Stimulated activated CD4-positive, alpha-beta T cell treated with anti-CD3 and anti-CD28 coated beads, Interleukin-1b, Interleukin-23, amount 100 ng/mL, for 4 hours (primary cell): ENCODE measurements around the gene RHOA.
A peak's percentile ranks its signal among the peaks of the same experiment; 100 is the strongest.
"Not testable (repeated sequence)": the region's sequence is repeated elsewhere in the genome, so short reads cannot be mapped to it uniquely, and the experiment has no call there.

ENCODE experiments used
- DNase-seq, 2 donors: peaks; one replicate each; pipeline ENCODE4 v3.0.0-alpha.2; 2020; ENCODE audit warnings: low read depth in 2 of 2

Gene RHOA

GRCh38 chr3:49411535-49411967 lies 225 bp downstream of the RHOA start:
- peak; percentile 22 to 48 for DNase-seq

DNA sequence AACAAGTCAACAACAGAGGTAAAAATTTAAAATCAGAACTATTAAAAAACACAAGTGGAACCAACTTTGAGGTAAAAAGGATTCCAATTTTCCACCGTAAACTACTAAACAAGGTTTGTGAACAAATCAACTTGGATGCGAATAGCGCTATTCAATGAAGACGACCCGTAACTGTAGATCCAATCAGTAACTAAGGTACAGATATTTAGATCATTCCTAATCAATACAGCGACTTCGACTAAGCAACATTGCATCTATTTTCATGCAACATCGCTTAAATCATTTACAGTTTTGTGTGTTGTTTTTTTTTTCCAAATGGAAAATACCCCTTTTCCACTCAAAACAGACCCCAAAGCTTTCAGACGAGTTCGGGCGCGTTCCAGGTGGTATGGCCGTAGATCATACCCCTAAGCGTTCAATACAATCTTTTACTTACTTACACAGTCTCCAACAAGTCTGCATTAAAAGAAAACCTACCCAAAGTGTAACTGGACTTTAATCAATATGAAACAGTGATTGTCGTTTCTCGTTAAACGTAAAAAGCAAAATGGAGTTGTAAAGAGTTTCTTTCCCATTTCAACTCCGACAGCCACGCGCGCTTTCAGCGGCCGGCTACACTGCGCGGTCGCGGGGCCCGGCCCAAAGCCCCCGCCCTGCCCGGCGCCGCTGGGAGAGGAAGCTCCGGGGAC lies 786 bp downstream of the RHOA start:
- no peak for DNase-seq

DNA sequence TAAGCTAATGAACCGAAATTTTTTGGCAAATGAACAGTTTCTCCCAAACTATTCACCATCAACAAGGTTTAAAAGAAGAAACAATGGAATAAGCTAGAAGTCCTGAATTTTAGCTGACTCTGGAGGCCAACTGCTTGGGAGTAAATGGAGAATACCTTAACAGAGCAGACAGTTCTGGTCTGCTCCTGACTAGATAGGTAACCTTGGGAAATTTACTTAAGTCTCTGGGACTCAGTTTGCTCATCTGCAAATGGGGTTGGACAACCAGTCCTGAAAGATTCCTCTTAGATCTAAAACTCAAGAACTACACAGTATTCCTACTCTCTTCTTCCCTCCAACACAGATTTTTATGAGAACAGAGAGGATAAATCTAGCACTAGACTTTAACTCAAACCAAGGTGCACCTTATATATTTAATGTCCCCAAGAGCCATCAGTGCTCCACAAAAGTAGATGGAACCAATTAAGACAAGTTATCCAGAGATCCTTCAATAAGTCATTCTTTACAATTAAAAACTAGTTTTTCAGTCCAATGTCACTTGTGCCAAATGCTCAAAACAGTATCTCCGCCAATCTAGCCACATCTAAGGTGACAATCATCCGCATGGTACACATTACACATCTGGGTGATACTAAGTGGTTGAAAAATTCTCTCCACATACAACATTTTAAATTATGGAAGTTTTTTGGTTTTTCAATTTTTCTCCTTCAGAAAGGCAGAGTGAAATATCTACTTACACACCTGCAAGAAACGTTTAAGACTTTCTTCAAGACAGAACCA lies 1.5 kb downstream of the RHOA start:
- no peak for DNase-seq

GRCh38 chr3:49406571-49407565 lies 4.9 kb downstream of the RHOA start:
- no peak for DNase-seq

DNA sequence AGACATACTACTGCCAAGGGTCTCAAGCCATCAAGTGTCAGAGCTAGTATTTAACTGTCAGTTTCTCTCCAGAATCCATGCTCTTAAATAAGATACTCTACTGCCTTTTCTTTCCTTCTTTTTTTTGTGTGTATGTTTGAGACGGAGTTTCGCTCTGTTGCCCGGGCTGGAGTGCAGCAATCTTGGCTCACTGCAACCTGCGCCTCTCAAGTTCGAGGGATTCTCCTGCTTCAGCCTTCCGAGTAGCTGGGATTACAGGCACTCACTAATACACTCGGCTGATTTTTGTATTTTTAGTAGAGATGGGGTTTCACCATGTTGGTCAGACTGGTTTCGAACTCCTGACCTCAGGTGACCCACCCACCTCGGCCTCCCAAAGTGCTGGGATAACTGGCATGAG lies 6.2 kb downstream of the RHOA start:
- not testable (repeated sequence) for DNase-seq

- DNase-seq = no peak
These were observed 7.9 kb downstream of the RHOA start for GRCh38 chr3:49403891-49404290.

GRCh38 chr3:49401766-49402165 lies 10.0 kb downstream of the RHOA start:
- no peak for DNase-seq

GRCh38 chr3:49399461-49399860 lies 12.3 kb downstream of the RHOA start:
- no peak for DNase-seq

GRCh38 chr3:49397470-49397869 lies 14.3 kb downstream of the RHOA start:
- DNase-seq = no peak

DNA sequence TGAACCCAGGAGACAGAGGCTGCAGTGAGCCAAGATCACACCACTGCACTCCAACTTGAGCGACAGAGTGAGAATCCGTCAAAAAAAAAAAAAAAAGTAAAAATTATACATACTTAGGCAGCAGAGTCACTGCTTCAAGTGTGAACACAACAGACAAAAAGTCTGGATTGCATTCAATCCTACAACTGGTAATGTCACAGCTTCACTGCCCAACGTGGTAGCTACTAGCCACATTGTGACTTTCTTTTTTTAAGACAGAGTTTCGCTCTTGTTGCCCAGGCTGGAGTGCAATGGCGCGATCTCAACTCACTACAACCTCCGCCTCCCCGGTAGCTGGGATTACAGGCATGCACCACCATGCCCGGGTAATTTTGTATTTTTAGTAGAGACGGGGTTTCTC lies 20.5 kb downstream of the RHOA start:
- not testable (repeated sequence) for DNase-seq

DNA sequence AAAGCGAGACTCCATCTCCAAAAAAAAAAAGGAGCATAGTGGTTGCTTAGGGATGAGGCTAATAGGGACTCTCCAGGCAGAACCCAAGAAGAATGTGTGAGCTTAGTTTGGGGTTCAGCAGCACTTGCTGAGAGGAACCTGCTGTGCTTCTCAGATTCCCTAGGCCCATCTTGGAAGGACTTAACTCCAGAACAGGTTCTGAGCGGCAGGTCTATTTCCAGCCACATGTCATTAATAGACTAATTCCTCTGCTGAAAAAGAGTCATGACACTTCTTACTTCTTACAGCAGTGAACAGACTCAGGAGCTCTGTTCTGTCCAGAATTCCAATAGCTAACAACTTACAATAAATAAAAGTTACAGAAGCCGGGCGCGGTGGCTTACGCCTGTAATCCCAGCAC lies 22.5 kb downstream of the RHOA start:
- DNase-seq = no peak

GRCh38 chr3:49388289-49388820 lies 23.4 kb downstream of the RHOA start:
- no peak for DNase-seq

- DNase-seq = no peak
These were observed 24.1 kb downstream of the RHOA start for GRCh38 chr3:49387721-49388120.

DNA sequence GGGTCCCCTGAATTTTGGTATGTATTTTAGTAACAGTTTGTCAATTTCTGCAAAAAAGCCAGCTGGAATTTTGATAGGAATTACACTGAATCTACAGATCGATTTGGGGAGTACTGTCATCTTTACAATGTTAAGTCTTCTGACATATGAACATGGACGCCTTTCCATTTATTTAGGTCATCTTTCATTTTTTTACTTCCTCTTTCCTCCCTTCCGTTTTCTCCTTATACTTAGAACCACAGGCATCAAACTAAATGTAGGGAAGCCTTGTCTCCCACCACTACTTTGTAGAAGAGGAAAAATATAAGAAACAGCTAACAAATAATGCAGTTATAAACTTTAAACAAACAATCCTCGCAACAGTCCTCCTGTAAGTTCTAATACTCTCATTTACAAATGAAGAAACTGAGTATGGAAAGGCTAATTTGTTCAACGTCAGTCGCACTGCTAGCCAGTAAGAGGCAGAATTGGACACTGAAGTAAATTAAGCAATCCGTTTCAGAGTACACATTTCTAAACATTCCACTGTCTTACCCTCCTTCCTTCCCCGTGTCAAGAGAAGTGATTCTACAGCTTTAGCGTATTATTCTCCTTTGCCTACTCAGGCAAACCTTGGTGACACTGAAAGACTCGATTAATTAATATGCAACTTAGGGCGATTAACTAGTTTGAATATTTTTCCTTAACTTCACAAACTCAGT lies 25.6 kb downstream of the RHOA start:
- no peak for DNase-seq

GRCh38 chr3:49385617-49386016 lies 26.2 kb downstream of the RHOA start:
- DNase-seq = no peak

DNA sequence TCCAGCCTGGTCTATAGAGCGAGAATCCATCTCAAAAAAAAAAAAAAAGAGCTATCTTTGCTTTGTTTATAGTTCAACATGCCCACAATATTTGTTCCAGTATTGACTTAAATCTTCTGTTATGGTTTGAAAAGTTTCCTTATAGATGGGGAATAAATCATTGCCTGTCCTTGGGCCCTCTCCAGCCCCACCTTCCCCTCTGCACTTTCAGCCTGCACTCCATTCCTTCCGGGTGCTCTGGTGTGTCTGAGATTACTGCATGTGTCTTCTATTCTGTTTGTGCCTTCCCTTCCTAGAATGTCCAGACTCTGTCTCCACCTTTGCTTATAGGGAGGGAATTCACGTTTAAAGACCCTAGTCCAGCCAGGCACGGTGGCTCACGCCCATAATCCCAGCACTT lies 28.4 kb downstream of the RHOA start:
- no peak for DNase-seq

DNA sequence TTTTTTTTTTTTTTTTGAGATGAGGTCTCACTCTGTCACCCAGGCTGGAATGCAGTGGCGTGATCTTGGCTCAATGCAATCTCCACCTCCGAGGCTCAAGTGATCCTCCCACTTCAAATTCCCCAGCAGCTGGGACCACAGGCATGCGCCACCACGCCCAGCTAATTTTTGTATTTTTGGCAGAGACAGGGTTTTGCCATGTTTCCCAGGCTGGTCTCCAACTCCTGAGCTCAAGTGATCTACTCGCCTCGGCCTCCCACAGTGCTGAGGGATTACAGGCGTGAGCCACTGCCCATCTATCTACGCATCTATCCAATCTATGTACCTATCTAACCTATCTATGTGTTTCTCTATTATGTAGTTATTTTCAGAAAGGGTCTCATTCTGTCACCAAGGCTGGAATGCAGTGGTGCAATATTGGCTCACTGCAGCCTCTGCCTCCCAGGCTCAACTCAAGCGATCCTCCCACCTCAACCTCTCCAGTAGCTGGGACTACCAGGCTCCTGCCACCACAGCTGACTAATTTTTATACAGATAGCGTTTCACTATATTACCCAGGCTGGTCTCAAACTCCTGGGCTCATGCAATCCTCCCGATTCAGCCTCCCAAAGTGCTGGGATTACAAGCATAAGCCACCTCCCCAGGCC lies 33.4 kb downstream of the RHOA start:
- DNase-seq = no peak

DNA sequence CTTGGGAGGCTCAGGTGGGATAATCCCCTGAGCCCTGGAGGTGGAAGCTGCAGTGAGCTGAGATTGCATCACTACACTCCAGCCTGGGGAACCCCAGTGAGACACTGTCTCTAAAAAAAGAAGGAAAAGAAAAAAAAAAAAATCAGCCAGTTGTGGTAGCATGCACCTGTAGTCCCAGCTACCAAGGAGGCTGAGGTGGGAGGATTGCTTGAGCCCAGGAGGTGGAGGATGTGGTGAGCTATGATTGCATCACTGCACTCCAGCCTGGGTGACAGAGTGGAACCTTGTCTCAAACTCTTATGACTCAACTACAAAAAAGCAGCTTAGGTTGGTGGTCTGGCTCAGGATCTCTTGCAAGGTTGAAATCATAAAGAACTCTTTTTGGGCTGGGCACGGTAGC lies 34.3 kb downstream of the RHOA start:
- peak; percentile 7 to 46 for DNase-seq

DNA sequence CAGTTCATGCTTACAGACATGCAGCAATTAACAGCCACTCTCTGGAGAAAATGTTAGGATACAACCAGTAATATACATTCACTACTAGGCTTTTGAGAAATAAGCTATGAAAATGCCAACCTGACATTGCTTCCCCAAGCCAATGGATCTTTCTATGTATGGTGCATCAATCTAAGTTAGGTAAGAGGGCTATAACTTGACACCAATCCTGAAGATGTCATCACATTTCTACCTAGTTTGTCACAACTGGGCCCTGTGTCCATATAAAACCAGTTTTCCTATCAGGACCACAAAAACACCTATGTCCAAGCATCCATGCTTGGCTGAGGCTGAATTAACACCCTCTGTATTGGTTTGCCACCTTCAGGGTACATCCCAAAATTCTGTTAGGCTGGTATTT lies 39.8 kb downstream of the RHOA start:
- DNase-seq = no peak

- no peak for DNase-seq
These were observed 41.0 kb downstream of the RHOA start for GRCh38 chr3:49370585-49371290.
